ENCODE data around the gene ZNF746.
"Not testable (repeated sequence)": the region's sequence is repeated elsewhere in the genome, so short reads cannot be mapped to it uniquely, and the experiment has no call there.

The ZNF746 gene

DNA sequence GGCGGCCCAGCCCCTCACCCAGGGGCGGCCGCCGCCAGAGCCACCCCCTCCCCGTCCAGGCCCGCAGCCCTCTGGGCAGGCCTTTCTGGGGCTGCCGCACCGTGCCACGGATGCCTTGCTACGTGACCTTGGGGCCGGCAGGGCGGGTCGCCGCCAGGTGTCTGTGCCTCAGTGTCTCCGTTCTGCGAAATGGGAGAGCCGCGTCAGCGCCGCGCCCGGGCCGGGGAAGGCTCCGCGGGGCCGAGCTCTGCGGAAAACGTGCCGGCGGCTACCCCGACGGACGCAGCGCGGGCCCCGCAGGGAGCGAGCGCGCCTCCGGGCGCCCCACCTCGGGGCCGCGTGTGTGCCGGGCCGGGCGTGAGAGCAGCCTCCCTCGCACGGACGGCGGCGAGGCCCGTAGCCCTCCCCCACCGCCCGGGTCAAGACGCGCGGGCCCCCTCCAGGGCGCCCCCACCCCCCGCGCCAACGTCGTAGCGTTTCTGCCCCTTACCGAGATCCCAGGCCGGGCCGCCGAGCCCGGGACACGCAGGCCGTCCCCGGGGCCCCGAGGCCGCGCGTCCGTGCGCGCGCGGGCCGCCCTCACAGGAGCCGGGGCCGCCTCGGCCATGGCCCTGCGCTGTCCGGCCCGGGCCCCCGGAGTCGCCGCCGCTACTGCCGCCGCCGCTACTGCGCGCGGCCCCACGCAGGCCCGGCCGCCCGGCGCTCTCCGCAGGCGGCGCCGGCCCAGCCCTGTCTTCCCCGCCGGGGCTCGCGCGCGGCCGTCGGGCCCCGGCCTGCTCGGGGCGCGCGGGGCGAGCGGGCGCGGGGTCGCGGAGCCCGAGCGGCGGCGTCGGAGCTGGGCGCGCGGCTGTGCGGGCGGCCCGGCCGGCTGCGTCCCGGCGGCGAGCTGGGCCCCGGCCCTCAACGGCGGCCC lies 37.8 kb downstream of the ZNF746 start:
- no peak for DNase-seq (ENCODE audit: low read depth)

GRCh38 chr7:149459201-149459539 lies 38.4 kb downstream of the ZNF746 start:
- DNase-seq (ENCODE audit: low read depth) = no peak

DNA sequence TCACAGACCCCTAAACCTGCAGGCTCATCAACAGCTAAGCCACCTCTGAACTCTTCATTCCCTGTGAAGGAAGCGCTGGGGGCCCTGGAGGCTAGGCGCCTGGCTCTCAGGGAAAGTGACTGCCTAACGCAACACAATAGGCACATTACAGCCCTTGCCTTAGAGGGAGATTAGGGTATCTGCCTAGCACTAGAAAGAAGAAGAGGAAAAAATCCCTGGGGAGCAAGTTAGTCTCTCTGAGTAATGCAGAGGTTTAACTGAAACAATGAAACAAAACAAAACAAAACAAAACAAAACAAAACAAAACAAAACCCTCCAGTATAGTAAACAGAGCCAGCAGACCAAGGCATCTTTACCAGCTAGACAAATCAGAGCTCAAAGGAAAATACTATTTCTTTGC lies 39.4 kb downstream of the ZNF746 start:
- no peak for DNase-seq (ENCODE audit: low read depth)

- DNase-seq (ENCODE audit: low read depth) = no peak
These were observed 39.8 kb downstream of the ZNF746 start for GRCh38 chr7:149457766-149458165.

GRCh38 chr7:149456506-149457421 lies 40.8 kb downstream of the ZNF746 start:
- no peak for DNase-seq (ENCODE audit: low read depth)

GRCh38 chr7:149455175-149455950 lies 42.2 kb downstream of the ZNF746 start:
- DNase-seq (ENCODE audit: low read depth) = no peak

DNA sequence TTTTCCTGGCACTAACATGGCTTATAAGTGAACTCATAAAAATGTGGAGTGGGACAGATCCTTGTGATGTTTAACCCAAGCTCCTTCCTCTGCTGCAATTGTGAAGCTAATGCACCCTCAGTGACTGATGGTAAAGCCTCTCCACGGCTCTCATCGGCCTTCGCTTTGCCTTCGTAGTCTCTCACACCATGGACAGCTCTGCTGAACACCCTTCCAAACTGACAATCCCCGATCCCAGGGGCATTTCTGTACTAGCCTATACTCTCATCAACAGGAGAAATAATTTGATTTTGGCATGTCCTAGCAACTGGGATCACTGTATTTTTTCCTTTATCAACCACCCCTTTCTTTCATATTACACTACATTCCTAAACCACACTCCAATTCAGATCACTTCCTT lies 42.9 kb downstream of the ZNF746 start:
- no peak for DNase-seq (ENCODE audit: low read depth)

DNA sequence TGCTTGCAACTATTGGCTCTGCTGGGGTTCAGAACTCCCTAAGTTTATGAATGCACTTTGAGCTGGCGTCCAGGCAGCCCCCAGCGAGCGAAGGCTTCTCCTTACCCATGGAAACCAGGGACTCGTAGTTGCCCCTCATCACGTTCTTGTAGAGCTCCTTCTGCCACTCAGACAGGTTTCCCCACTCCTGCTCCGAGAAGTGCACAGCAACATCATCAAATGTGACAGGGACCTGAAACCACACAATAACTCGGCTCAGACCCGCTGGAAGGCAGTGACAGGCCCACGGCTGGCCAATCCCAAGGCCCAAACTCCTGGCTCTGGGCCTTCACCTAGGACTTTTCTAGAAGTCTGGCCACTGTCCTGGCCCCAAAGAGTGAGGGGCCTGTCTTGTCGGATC lies 43.6 kb downstream of the ZNF746 start:
- DNase-seq (ENCODE audit: low read depth) = no peak

- DNase-seq (ENCODE audit: low read depth) = no peak
These were observed 46.8 kb downstream of the ZNF746 start for GRCh38 chr7:149450821-149451220.

- DNase-seq (ENCODE audit: low read depth) = no peak
These were observed 47.7 kb downstream of the ZNF746 start for GRCh38 chr7:149449897-149450296.

DNA sequence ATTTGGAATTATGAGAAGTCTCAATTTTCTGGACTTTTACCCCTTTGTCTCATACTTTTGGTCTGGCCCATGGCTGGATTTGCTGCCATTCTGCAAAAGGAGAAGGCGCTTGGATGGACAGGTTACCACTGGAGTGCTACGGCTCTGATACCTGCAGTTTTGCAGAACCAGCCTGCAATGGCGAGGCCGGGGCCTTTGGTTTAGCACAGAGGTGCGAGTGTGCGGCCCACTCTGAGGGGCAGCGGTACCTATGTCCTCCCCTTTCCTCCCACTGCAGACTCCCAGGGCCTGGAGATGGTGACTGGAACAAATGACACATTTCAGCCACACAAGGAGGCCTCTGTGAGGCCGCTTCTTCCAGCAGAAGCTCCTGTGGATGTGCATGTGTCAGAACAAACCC lies 48.6 kb downstream of the ZNF746 start:
- DNase-seq (ENCODE audit: low read depth) = no peak

DNA sequence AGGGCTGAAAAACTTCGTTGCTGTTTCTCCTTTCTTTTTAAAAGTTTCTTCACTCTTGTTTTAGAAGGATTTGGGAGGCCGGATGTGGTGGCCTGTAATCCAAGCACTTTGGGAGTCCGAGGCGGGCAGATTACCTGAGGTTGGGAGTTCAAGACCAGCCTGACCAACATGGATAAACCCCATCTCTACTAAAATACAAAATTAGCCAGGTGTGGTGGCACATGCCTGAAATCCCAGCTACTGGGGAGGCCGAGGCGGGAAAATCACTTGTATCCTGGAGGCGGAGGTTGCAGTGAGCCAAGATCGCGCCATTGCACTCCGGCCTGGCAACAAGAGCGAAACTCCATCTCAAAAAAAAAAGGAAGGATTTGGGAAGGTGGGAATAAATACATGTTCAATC lies 51.6 kb downstream of the ZNF746 start:
- not testable (repeated sequence) for DNase-seq (ENCODE audit: low read depth)

- DNase-seq (ENCODE audit: low read depth) = no peak
These were observed 53.3 kb downstream of the ZNF746 start for GRCh38 chr7:149444287-149444686.

GRCh38 chr7:149443523-149443922 lies 54.1 kb downstream of the ZNF746 start:
- no peak for DNase-seq (ENCODE audit: low read depth)

GRCh38 chr7:149442924-149443323 lies 54.7 kb downstream of the ZNF746 start:
- DNase-seq (ENCODE audit: low read depth) = no peak

DNA sequence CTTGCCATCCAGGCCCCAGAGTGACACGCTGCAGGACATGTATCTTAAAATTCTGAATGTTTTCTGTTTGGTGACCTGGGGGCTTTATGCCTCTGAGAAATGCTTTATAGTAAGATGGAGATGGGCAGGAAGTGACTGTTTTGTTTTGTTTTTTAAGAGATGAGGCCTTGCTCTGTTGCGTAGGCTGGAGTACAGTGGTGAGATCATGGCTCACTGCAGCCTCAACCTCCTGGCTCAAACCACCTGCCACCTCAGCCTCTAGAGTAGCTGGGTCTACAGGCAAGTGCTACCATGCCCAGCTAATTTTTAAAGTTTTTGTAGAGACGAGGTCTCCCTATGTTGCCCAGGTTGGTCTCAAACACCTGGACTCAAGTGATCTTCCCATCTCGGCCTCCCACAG lies 57.4 kb downstream of the ZNF746 start:
- DNase-seq (ENCODE audit: low read depth) = no peak

DNA sequence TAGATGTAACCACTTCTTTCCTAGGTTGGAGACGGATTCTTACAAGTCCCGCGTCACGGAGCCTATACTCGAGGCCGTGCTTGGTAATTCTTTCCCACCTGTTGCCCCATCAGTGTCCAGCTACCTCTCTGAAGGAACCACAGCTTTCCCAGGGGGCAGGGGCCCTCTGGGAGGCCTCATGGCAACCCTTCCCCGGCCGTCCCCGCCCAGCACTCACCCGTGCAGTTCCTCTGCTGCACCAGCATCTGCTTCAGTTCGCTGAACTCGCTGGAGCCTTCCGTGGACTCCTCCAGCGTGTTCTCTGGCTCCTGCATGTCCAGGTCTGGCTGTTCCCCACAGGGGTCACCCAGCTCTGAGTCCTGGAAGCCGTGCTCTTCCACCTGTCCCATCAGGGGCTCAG lies 61.3 kb downstream of the ZNF746 start:
- DNase-seq (ENCODE audit: low read depth) = no peak

DNA sequence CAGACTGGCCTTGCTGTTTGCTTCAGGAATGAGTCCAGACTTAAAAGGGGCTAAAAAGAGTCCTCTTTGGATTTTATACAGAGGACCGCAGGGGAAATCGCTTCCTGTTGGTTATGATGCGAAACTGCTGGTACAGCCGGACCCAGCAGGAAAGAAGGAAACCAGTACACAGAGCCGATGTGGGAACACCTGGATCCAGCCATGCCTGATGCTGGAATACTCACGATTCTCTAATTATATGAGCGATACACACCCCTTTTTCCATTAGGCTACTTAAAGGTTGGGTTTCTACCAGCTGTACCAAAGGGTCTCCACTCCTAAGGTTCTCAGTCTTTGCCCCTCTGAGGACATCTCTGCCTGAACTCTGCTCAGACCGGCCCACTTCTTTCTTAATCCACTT lies 64.5 kb downstream of the ZNF746 start:
- DNase-seq (ENCODE audit: low read depth) = no peak

DNA sequence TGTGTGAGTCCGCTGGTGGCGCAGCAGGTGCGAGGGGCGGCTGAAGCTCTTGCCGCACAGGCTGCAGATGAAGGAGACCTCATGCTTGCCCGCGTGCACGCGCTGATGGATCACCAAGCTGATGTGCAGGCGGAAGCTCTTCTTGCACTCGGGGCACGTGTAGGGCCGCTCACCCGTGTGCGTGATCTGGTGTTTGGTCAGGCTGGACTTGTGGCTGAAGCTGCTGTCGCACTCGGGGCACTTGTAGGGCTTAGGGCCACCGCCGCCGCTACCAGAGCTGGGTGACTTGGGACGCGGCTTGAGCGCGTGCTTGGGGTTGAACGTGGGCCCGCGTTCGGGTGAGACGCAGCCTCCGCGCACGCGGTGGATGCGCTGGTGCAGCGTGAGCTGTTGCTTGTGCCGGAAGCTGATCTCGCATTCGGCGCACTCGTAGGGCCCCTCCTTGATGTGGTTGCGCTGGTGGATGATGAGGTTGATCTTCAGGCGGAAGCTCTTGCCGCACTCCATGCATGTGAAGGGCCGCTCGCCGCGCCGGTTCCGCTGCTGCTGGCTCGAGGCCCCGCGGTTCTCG lies 65.4 kb downstream of the ZNF746 start:
- DNase-seq (ENCODE audit: low read depth) = no peak

DNA sequence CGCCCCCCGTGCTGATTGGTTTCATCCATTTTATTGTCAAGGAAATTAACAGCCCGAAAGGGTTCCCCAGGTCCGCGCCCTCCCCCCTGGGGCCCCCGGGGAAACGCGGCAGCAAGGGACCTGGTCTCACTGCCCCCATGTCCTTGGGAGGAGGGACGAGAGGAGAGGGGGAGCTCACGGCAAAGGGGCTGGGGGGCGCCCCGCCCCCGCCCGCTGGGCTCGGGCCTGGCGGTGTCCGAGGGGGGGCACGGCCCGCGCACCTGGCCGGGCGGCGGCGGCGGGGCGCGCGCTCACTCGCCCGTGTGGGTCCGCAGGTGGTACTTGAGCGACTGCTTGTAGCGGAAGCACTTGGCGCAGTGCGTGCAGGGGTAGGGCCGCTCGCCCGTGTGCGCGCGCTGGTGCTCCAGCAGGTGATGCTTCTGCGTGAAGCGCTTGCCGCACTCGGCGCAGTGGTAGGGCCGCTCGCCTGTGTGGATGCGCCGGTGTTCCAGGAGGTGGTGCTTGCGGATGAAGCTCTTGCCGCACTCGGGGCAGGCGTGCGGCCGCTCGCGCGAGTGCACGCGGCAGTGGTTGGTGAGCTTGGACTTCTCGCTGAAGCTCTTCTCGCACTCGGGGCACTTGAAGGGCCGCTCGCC lies 66.0 kb downstream of the ZNF746 start:
- no peak for DNase-seq (ENCODE audit: low read depth)

GRCh38 chr7:149430192-149430591 lies 67.4 kb downstream of the ZNF746 start:
- DNase-seq (ENCODE audit: low read depth) = no peak

GRCh38 chr7:149427893-149428292 lies 69.7 kb downstream of the ZNF746 start:
- no peak for DNase-seq (ENCODE audit: low read depth)

Measured in stimulated activated CD8-positive, alpha-beta memory T cell treated with anti-CD3 and anti-CD28 coated beads, Interleukin-12 subunit alpha, Interleukin-12 subunit beta, amount 100 ng/mL, for 4 hours (primary cell).